GM23338 (cell line): Measurements from ENCODE around the gene IRF8.

ENCODE experiments used
- EZH2 ChIP-seq: fragments of 200-600 bp; sonication (generic); IDR thresholded peaks from one replicate; pipeline ENCODE4 v1.8.0; 2017; ENCODE audit warnings: antibody characterized with exemption, mild to moderate bottlenecking, low read depth; ENCODE audit not compliant: unreplicated experiment
- TF ChIP-seq, protein P1 (sequence below): IDR thresholded peaks from one replicate; pipeline ENCODE4 v1.6.1; 2018; ENCODE audit warnings: antibody characterized with exemption; ENCODE audit not compliant: unreplicated experiment
- TF ChIP-seq, protein P2 (sequence below), 2 experiments: fragments of 200-600 bp in 1 of 2; sonication (generic) in 1 of 2; conservative IDR thresholded peaks; 2 replicates each; pipeline versions ENCODE4 v1.5.1 to v1.6.1; 2016 to 2017; ENCODE audit warnings: antibody characterized with exemption in 2 of 2, low read depth in 2 of 2, mild to moderate bottlenecking in 2 of 2, moderate library complexity in 1 of 2

DNA sequence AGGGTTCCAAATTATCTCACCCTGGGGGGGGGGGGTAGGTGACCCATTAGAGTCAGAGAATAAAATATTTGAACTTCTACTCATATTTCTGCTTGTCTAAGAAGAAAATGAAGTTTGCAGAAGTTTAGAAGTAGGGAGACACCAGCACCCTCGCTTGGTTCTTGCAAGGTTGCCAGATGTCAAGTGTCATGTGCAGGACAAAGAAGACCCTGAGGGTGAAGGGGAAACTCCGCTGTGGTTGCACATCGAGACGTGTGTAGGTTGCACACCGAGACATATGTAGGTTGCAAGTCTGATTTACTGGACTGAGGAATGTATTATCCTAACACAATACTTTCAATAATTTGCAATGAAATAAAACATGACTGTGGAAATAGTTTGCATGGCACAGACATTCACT lies 42.4 kb upstream of the IRF8 start:
- TF ChIP-seq, protein P1, sequence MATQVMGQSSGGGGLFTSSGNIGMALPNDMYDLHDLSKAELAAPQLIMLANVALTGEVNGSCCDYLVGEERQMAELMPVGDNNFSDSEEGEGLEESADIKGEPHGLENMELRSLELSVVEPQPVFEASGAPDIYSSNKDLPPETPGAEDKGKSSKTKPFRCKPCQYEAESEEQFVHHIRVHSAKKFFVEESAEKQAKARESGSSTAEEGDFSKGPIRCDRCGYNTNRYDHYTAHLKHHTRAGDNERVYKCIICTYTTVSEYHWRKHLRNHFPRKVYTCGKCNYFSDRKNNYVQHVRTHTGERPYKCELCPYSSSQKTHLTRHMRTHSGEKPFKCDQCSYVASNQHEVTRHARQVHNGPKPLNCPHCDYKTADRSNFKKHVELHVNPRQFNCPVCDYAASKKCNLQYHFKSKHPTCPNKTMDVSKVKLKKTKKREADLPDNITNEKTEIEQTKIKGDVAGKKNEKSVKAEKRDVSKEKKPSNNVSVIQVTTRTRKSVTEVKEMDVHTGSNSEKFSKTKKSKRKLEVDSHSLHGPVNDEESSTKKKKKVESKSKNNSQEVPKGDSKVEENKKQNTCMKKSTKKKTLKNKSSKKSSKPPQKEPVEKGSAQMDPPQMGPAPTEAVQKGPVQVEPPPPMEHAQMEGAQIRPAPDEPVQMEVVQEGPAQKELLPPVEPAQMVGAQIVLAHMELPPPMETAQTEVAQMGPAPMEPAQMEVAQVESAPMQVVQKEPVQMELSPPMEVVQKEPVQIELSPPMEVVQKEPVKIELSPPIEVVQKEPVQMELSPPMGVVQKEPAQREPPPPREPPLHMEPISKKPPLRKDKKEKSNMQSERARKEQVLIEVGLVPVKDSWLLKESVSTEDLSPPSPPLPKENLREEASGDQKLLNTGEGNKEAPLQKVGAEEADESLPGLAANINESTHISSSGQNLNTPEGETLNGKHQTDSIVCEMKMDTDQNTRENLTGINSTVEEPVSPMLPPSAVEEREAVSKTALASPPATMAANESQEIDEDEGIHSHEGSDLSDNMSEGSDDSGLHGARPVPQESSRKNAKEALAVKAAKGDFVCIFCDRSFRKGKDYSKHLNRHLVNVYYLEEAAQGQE, result no peak
- TF ChIP-seq, protein P2, sequence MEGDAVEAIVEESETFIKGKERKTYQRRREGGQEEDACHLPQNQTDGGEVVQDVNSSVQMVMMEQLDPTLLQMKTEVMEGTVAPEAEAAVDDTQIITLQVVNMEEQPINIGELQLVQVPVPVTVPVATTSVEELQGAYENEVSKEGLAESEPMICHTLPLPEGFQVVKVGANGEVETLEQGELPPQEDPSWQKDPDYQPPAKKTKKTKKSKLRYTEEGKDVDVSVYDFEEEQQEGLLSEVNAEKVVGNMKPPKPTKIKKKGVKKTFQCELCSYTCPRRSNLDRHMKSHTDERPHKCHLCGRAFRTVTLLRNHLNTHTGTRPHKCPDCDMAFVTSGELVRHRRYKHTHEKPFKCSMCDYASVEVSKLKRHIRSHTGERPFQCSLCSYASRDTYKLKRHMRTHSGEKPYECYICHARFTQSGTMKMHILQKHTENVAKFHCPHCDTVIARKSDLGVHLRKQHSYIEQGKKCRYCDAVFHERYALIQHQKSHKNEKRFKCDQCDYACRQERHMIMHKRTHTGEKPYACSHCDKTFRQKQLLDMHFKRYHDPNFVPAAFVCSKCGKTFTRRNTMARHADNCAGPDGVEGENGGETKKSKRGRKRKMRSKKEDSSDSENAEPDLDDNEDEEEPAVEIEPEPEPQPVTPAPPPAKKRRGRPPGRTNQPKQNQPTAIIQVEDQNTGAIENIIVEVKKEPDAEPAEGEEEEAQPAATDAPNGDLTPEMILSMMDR (conservative IDR thresholded peaks at IDR 0.05; ENCODE audit: low read depth in 2 of 2), result no peak
- TF ChIP-seq EZH2, result no peak
